IMR-90 (cell line): ENCODE measurements around the gene FBXL19. TPM values are rescaled to one million over a fixed set of nuclear protein-coding genes. Genes with fewer than 3 reads are reported as not detected.

Experiments
- ATAC-seq: fragments of 200-7000 bp; cut with Tn5 transposase; 2 replicates; pipeline ENCODE4 v1.9.1; 2020; ENCODE audit warnings: low read depth, mild to moderate bottlenecking, moderate library complexity
- BruUV-seq: library from RNA; stranded (reverse); fragments of 400-500 nt; replicated peaks from 2 replicates; lab custom pipeline; 2021; lab: Mats Ljungman, UMichigan
- CTCF ChIA-PET: fragments of 300-600 bp; formaldehyde crosslinking; extraction: SDS; loops from one replicate; lab custom pipeline; 2021; ENCODE audit warnings: antibody characterized with exemption; lab: Yijun Ruan, JAX
- POLR2A ChIA-PET: fragments of 300-600 bp; sonication (Branson Sonifier 250); formaldehyde crosslinking; loops from one replicate; lab custom pipeline; 2022; ENCODE audit warnings: antibody characterized with exemption; ENCODE audit not compliant: unreplicated experiment; lab: Charles Lee
- DNase-seq: peaks from one replicate; pipeline ENCODE4 v3.0.0; 2013
- H2AFZ ChIP-seq: replicated peaks from 2 replicates; pipeline ENCODE3; 2013; ENCODE audit warnings: low read length, mild to moderate bottlenecking; ENCODE audit not compliant: poor library complexity
- H2AK5ac ChIP-seq: 2 replicates; pipeline ENCODE4 v1.6.1; 2013; ENCODE audit warnings: low read depth, low read length, inconsistent platforms
- H2AK9ac ChIP-seq: replicated peaks from 2 replicates; pipeline ENCODE3; 2013; ENCODE audit warnings: mild to moderate bottlenecking, low read depth, low read length, moderate library complexity; ENCODE audit not compliant: poor library complexity
- H2BK120ac ChIP-seq: 2 replicates; pipeline ENCODE4 v1.6.1; 2013; ENCODE audit warnings: low read depth, low read length, inconsistent platforms
- H2BK15ac ChIP-seq: 3 replicates; pipeline ENCODE4 v1.6.1; 2013; ENCODE audit warnings: low read depth, low read length, inconsistent platforms
- H2BK20ac ChIP-seq: 2 replicates; pipeline ENCODE4 v1.6.1; 2013; ENCODE audit warnings: low read depth, mild to moderate bottlenecking, inconsistent platforms, low read length, moderate library complexity
- H2BK5ac ChIP-seq: 2 replicates; pipeline ENCODE4 v1.6.1; 2013; ENCODE audit warnings: mild to moderate bottlenecking, low read depth, low read length, inconsistent platforms; ENCODE audit not compliant: poor library complexity, severe bottlenecking
- H3K14ac ChIP-seq: replicated peaks from 2 replicates; pipeline ENCODE4 v1.6.1; 2013; ENCODE audit warnings: low read depth, low read length, inconsistent platforms
- H3K18ac ChIP-seq: 2 replicates; pipeline ENCODE4 v1.6.1; 2013; ENCODE audit warnings: low read depth, low read length, control low read depth
- H3K23ac ChIP-seq: 2 replicates; pipeline ENCODE4 v1.6.1; 2013; ENCODE audit warnings: low read depth, low read length, inconsistent platforms
- H3K27ac ChIP-seq: 2 replicates; pipeline ENCODE4 v1.5.1; 2013; ENCODE audit warnings: mild to moderate bottlenecking, control low read depth, low read length; ENCODE audit not compliant: insufficient read depth
- H3K27me3 ChIP-seq: 2 replicates; pipeline ENCODE4 v1.6.1; 2013; ENCODE audit warnings: low read length; ENCODE audit not compliant: control insufficient read depth, insufficient read depth
- H3K36me3 ChIP-seq: 2 replicates; pipeline ENCODE4 v1.6.1; 2013; ENCODE audit warnings: low read length, mixed read lengths; ENCODE audit not compliant: control insufficient read depth, insufficient read depth
- H3K4ac ChIP-seq: 2 replicates; pipeline ENCODE4 v1.6.1; 2013; ENCODE audit warnings: low read depth, low read length, inconsistent platforms
- H3K4me1 ChIP-seq: 2 replicates; pipeline ENCODE4 v1.6.1; 2013; ENCODE audit warnings: low read length, mixed read lengths; ENCODE audit not compliant: control insufficient read depth, insufficient read depth
- H3K4me2 ChIP-seq: 2 replicates; pipeline ENCODE4 v1.6.1; 2013; ENCODE audit warnings: low read depth, mild to moderate bottlenecking, control low read depth, low read length, moderate library complexity
- H3K4me3 ChIP-seq: 2 replicates; pipeline ENCODE4 v1.5.1; 2013; ENCODE audit warnings: low read depth, mild to moderate bottlenecking, control low read depth, low read length, moderate library complexity; ENCODE audit not compliant: insufficient read depth
- H3K56ac ChIP-seq: 2 replicates; pipeline ENCODE4 v1.6.1; 2013; ENCODE audit warnings: low read length, inconsistent platforms; ENCODE audit not compliant: insufficient read depth; ENCODE audit errors: extremely low read depth
- H3K79me1 ChIP-seq, 2 experiments: 2 replicates each; pipeline ENCODE4 v1.6.1; 2013; ENCODE audit warnings: low read length in 2 of 2, inconsistent platforms in 1 of 2, low read depth in 1 of 2
- H3K9ac ChIP-seq: 2 replicates; pipeline ENCODE4 v1.6.1; 2013; ENCODE audit warnings: low read depth, low read length, control low read depth
- H3K9me1 ChIP-seq: 2 replicates; pipeline ENCODE4 v1.6.1; 2013; ENCODE audit warnings: low read length, inconsistent platforms; ENCODE audit not compliant: insufficient read depth
- H3K9me3 ChIP-seq: 2 replicates; pipeline ENCODE4 v1.6.1; 2013; ENCODE audit warnings: low read length; ENCODE audit not compliant: control insufficient read depth, insufficient read depth
- H4K20me1 ChIP-seq: 2 replicates; pipeline ENCODE4 v1.6.1; 2013; ENCODE audit warnings: low read length, inconsistent platforms; ENCODE audit not compliant: insufficient read depth
- H4K5ac ChIP-seq: 2 replicates; pipeline ENCODE4 v1.6.1; 2013; ENCODE audit warnings: mild to moderate bottlenecking, low read depth, low read length, control low read depth
- H4K8ac ChIP-seq, 2 experiments: 2 replicates each; pipeline ENCODE4 v1.6.1; 2013; ENCODE audit warnings: low read depth in 2 of 2, low read length in 2 of 2, control low read depth in 1 of 2, inconsistent platforms in 1 of 2
- H4K91ac ChIP-seq: 2 replicates; pipeline ENCODE4 v1.6.1; 2013; ENCODE audit warnings: low read depth, low read length, inconsistent platforms; ENCODE audit not compliant: insufficient read depth
- BHLHE40 ChIP-seq: fragments of 150-350 bp; IDR thresholded peaks from 2 replicates; pipeline ENCODE4 v1.6.1; 2016; ENCODE audit warnings: mild to moderate bottlenecking, low read depth, low read length
- CEBPB ChIP-seq: IDR thresholded peaks from 2 replicates; pipeline ENCODE4 v1.6.1; 2012; ENCODE audit warnings: low read depth, low read length, improper control_type of control experiment
- CHD1 ChIP-seq: IDR thresholded peaks from 2 replicates; pipeline ENCODE4 v1.6.1; 2012; ENCODE audit warnings: low read depth, low read length, improper control_type of control experiment
- ELK1 ChIP-seq: fragments of 150-350 bp; IDR thresholded peaks from 2 replicates; pipeline ENCODE4 v1.6.1; 2016; ENCODE audit warnings: low read depth, mild to moderate bottlenecking, low read length, moderate library complexity, borderline replicate concordance
- FOS ChIP-seq: fragments of 150-350 bp; IDR thresholded peaks from 2 replicates; pipeline ENCODE4 v1.6.1; 2016; ENCODE audit warnings: low read depth, low read length
- MAFK ChIP-seq: IDR thresholded peaks from 2 replicates; pipeline ENCODE4 v1.6.1; 2012; ENCODE audit warnings: low read depth, low read length, improper control_type of control experiment
- MAZ ChIP-seq: IDR thresholded peaks from 2 replicates; pipeline ENCODE4 v1.6.1; 2012; ENCODE audit warnings: low read depth, mild to moderate bottlenecking, low read length, improper control_type of control experiment, moderate library complexity, borderline replicate concordance
- MXI1 ChIP-seq: IDR thresholded peaks from 2 replicates; pipeline ENCODE4 v1.6.1; 2012; ENCODE audit warnings: low read depth, mild to moderate bottlenecking, low read length, moderate library complexity, borderline replicate concordance
- NFE2L2 ChIP-seq: fragments of 150-350 bp; IDR thresholded peaks from 2 replicates; pipeline ENCODE4 v1.6.1; 2016; ENCODE audit warnings: low read depth, mild to moderate bottlenecking, low read length
- POLR2A ChIP-seq: IDR thresholded peaks from 2 replicates; pipeline ENCODE4 v1.6.1; 2012; ENCODE audit warnings: mild to moderate bottlenecking, low read depth, low read length
- RAD21 ChIP-seq: IDR thresholded peaks from 2 replicates; pipeline ENCODE4 v1.6.1; 2012; ENCODE audit warnings: low read length, improper control_type of control experiment
- RFX5 ChIP-seq: IDR thresholded peaks from 2 replicates; pipeline ENCODE4 v1.8.0; 2012; ENCODE audit warnings: low read depth, mild to moderate bottlenecking, low read length, moderate library complexity
- SMC3 ChIP-seq: fragments of 150-350 bp; IDR thresholded peaks from 2 replicates; pipeline ENCODE4 v1.6.1; 2016; ENCODE audit warnings: low read depth, mild to moderate bottlenecking, antibody characterized with exemption, low read length, moderate library complexity
- USF2 ChIP-seq: fragments of 150-350 bp; IDR thresholded peaks from 2 replicates; pipeline ENCODE4 v1.6.1; 2017; ENCODE audit warnings: mild to moderate bottlenecking, antibody characterized with exemption, low read length, low read depth
- WGBS, 2 experiments: methylation state at CpG; one replicate each; pipeline versions ENCODE4 v1.1.5 to v1.1.7; 2013; ENCODE audit warnings: missing lambda C conversion rate in 2 of 2; ENCODE audit not compliant: insufficient read length in 1 of 2; ENCODE audit errors: extremely low coverage in 2 of 2; 5-methylcytosine and 5-hydroxymethylcytosine counted together
- dilution Hi-C: fragments of 300-500 bp; cut with HindIII; formaldehyde crosslinking; loops from one replicate; pipeline ENCODE4 v1.14.3; 2018; ENCODE audit warnings: low sequenced_read_pairs; ENCODE audit not compliant: unreplicated experiment
- in situ Hi-C: fragments of 300-500 bp; cut with MboI; formaldehyde crosslinking; loops from 3 replicates; pipeline ENCODE4 v1.14.3; 2019; ENCODE audit warnings: low sequenced_read_pairs, inconsistent platforms, mixed read lengths
- intact Hi-C: fragments of 100-400 bp; cut with micrococcal nuclease; formaldehyde crosslinking; loops from 2 replicates; pipeline ENCODE4 v1.10.0; 2022
- polyA plus RNA-seq, 3 experiments: library from polyadenylated mRNA; depleted of rRNA; stranded (reverse); fragments of >200 nt; gene quantifications; 2 replicates each; pipeline ENCODE4 v1.2.3, GENCODE V29; 2012; ENCODE audit warnings: low replicate concordance in 1 of 3
- total RNA-seq: library from RNA; depleted of rRNA; stranded (reverse); fragments of >200 nt; gene quantifications from 2 replicates; pipeline ENCODE4 v1.2.3, GENCODE V29; 2012

Gene FBXL19
- total and polyA plus RNA-seq, 2 of the 4 experiments (the other 2 are of a cell fraction): 5.0 to 13.8 TPM

- Histone ChIP-seq H2AFZ (peak overlapping the region; percentile 83), H3K9me3 (no peaks in the 10 kb centered on the region), H4K8ac (peak overlapping the region; percentile 72 to 89), H3K4ac (peak overlapping the region; percentile 96), H2BK120ac (peak overlapping the region; percentile 34; the same call in 1 of the 2 replicates), H3K18ac (peak overlapping the region; percentile 21), H3K23ac (peak overlapping the region; percentile 95), H3K27ac (peak overlapping the region; percentile 94), H4K5ac (peak overlapping the region; percentile 83), H3K36me3 (peaks cover 7% of the 10 kb centered on the region), H2AK9ac (peak overlapping the region; percentile 90), H3K79me1 (peaks cover 23 to 50% of the 10 kb centered on the region in 2 experiments; a peak in 3 of 4 replicates), H3K4me1 (peaks cover 11% of the 10 kb centered on the region), H2BK15ac (0 out of 3 replicates have a peak overlapping the region, but pooled peaks have one; percentile 10), H4K20me1 (no peaks in the 10 kb centered on the region), H3K56ac (peak overlapping the region; percentile 90), H3K27me3 (no peaks in the 10 kb centered on the region), H2BK5ac (peak overlapping the region; percentile 85), H3K4me3 (peak overlapping the region; percentile 82), H3K9me1 (peaks cover 4% of the 10 kb centered on the region; the same call in 1 of the 2 replicates), H3K9ac (peak overlapping the region; percentile 92), H4K91ac (peak overlapping the region; percentile 83), H3K14ac (peak overlapping the region; percentile 95), H2AK5ac (peak overlapping the region; percentile 64), H3K4me2 (peak overlapping the region; percentile 98), H2BK20ac (no peak overlapping the region)
- in situ Hi-C loops (no loop called here), dilution Hi-C loops (no loop called here), intact Hi-C loops (loop anchor here (1.0 to 2.0 kb wide), 4 partner anchors 19 to 89 kb away; partner anchors contain the start of genes BCL7C and ZNF629)
- POLR2A ChIA-PET: interaction anchor here (0.6 to 1.9 kb wide), 2 partner anchors 14 to 71 kb away, joined by 5 to 11 read pairs; no protein-coding TSS in a partner anchor
- CTCF ChIA-PET: interaction anchor here (0.6 kb wide), 3 partner anchors 20 to 1960 kb away, joined by 3 to 6 read pairs (median 4); no protein-coding TSS in a partner anchor
- DNase-seq (peak; percentile 26), ATAC-seq (peak; percentile 2)
- 41% methylated on average over 2 of the region's 12 CpGs; no CpG with 5 or more reads in 1 of the 2 experiments for WGBS, 2 experiments
- BruUV-seq: no TSS peak
- no peak for TF ChIP-seq POLR2A
- TF ChIP-seq USF2: no peak
- TF ChIP-seq MXI1: no peak
- no peak for TF ChIP-seq ELK1
- no peak for TF ChIP-seq CHD1
- no peak for TF ChIP-seq BHLHE40
- no peak for TF ChIP-seq MAZ
- no peak for TF ChIP-seq RFX5
- TF ChIP-seq RAD21: no peak
- TF ChIP-seq MAFK: no peak
- no peak for TF ChIP-seq FOS
- no peak for TF ChIP-seq NFE2L2
- TF ChIP-seq CEBPB: no peak
- no peak for TF ChIP-seq SMC3
These were observed 47.2 kb upstream of the FBXL19 start for GRCh38 chr16:30875871-30876801.
